SU-DHL-6 (cell line): Measurements from ENCODE around the gene RAB27B.

ENCODE experiments used
- CTCF ChIP-seq: fragments of 200-600 bp; sonication (generic); IDR thresholded peaks from one replicate; pipeline ENCODE4 v1.5.1; 2017; ENCODE audit warnings: antibody characterized with exemption, mild to moderate bottlenecking, low read length, moderate library complexity; ENCODE audit not compliant: insufficient read depth, poor library complexity, severe bottlenecking
- EZH2phosphoT487 ChIP-seq: fragments of 200-600 bp; sonication (generic), shearing (Covaris generic); conservative IDR thresholded peaks from 2 replicates; pipeline ENCODE4 v1.6.1; 2018; ENCODE audit warnings: mild to moderate bottlenecking, antibody characterized with exemption, low read length, moderate library complexity, mixed read lengths

- TF ChIP-seq CTCF (no peak), EZH2phosphoT487 (no peak)
Observed at GRCh38 chr18:54787121-54787520, 41.2 kb upstream of the RAB27B start.
